Panc1 (cell line): ENCODE results near the gene COL5A2.

Experiments used
- POLR2AphosphoS5 ChIP-seq: IDR thresholded peaks from 2 replicates; pipeline ENCODE4 v1.6.1; 2012; ENCODE audit warnings: mild to moderate bottlenecking, low read depth, low read length, moderate library complexity
- TCF7L2 ChIP-seq: IDR thresholded peaks from 2 replicates; pipeline ENCODE4 v1.6.1; 2011; ENCODE audit warnings: mild to moderate bottlenecking, low read depth, low read length, inconsistent platforms
- TF ChIP-seq, protein P1 (sequence below): fragments of 450-650 bp; IDR thresholded peaks from 2 replicates; pipeline ENCODE4 v1.5.1; 2017; ENCODE audit warnings: mild to moderate bottlenecking

GRCh38 chr2:189151906-189152305, 27.7 kb downstream of the COL5A2 start:
- TF ChIP-seq, protein P1, sequence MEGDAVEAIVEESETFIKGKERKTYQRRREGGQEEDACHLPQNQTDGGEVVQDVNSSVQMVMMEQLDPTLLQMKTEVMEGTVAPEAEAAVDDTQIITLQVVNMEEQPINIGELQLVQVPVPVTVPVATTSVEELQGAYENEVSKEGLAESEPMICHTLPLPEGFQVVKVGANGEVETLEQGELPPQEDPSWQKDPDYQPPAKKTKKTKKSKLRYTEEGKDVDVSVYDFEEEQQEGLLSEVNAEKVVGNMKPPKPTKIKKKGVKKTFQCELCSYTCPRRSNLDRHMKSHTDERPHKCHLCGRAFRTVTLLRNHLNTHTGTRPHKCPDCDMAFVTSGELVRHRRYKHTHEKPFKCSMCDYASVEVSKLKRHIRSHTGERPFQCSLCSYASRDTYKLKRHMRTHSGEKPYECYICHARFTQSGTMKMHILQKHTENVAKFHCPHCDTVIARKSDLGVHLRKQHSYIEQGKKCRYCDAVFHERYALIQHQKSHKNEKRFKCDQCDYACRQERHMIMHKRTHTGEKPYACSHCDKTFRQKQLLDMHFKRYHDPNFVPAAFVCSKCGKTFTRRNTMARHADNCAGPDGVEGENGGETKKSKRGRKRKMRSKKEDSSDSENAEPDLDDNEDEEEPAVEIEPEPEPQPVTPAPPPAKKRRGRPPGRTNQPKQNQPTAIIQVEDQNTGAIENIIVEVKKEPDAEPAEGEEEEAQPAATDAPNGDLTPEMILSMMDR: no peak
- TF ChIP-seq POLR2AphosphoS5 (no peak), TCF7L2 (no peak)
